Astrocyte of the cerebellum (primary cell): ENCODE results near the gene FBXO21.

ENCODE experiments used
- DNase-seq: peaks from one replicate; pipeline ENCODE4 v3.0.0-alpha.2; 2011; ENCODE audit warnings: low read depth
- H3K4me3 ChIP-seq: 2 replicates; pipeline ENCODE4 v1.5.1; 2011; ENCODE audit warnings: mild to moderate bottlenecking, low read depth, low read length, moderate library complexity
- in situ Hi-C: cut with HindIII; loops from 2 replicates; pipeline ENCODE4 v1.10.0; 2017; ENCODE audit warnings: low sequenced_read_pairs
- TF ChIP-seq, protein P1 (sequence below): IDR thresholded peaks from 2 replicates; pipeline ENCODE4 v1.5.1; 2012; ENCODE audit warnings: low read length, low read depth, moderate library complexity, mild to moderate bottlenecking; ENCODE audit errors: missing control alignments

FBXO21 gene

DNA sequence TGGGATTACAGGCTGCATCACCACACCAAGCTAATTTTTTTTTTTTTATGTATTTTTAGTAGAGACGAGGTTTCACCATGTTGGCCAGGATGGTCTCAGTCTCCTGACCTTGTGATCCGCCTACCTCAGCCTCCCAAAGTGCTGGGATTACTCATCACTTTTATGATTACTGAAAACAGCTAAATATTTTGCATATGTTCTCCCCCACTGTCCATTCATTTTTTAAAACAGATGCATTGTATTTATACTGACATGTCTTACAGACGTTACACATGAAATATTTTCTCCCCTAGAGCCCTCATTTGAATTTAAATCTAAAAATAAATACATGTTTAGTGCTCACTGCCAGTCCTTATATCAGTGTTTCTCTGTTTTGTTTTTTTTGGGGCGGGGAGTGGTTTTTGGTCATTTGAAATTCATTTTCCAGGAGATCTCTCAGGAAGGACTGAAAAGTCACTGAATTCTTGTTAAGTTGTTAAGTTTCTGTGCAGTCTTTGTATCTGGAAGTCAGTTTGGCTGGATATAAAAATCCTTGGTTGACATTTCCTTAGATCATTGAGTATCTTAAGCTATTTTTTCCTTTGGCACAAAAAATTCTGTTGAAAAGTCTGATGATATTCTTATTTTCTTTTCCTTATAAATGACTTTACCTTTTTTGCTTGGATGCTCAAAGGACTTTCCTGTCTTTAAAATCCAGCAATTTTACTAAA lies 9.4 kb downstream of the FBXO21 start:
- in situ Hi-C loops, result no loop called here
- TF ChIP-seq, protein P1, sequence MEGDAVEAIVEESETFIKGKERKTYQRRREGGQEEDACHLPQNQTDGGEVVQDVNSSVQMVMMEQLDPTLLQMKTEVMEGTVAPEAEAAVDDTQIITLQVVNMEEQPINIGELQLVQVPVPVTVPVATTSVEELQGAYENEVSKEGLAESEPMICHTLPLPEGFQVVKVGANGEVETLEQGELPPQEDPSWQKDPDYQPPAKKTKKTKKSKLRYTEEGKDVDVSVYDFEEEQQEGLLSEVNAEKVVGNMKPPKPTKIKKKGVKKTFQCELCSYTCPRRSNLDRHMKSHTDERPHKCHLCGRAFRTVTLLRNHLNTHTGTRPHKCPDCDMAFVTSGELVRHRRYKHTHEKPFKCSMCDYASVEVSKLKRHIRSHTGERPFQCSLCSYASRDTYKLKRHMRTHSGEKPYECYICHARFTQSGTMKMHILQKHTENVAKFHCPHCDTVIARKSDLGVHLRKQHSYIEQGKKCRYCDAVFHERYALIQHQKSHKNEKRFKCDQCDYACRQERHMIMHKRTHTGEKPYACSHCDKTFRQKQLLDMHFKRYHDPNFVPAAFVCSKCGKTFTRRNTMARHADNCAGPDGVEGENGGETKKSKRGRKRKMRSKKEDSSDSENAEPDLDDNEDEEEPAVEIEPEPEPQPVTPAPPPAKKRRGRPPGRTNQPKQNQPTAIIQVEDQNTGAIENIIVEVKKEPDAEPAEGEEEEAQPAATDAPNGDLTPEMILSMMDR, result no peak
- H3K4me3 ChIP-seq, result no peak overlapping the region
- DNase-seq, result no peak

DNA sequence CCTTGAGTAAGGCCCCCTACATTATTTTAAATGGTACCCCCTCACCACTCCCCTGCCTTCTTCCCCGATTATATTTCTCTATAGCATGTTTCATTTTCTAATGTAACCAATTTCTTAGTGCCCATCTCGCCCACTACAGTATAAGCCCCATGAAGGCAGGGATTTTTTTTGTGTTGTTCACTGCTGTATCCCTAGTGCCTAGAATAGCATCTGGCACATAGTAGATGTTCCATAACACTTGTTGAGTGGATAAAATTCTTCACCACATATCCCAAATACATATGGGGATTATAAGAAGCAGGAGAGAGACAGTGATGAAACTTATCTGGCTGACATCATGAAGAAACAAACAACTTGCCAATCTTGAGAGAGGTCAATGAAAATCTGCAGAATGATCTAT lies 11.5 kb downstream of the FBXO21 start:
- H3K4me3 ChIP-seq, result no peak overlapping the region
- DNase-seq, result no peak
- in situ Hi-C loops, result no loop called here
- TF ChIP-seq, protein P1, result no peak

DNA sequence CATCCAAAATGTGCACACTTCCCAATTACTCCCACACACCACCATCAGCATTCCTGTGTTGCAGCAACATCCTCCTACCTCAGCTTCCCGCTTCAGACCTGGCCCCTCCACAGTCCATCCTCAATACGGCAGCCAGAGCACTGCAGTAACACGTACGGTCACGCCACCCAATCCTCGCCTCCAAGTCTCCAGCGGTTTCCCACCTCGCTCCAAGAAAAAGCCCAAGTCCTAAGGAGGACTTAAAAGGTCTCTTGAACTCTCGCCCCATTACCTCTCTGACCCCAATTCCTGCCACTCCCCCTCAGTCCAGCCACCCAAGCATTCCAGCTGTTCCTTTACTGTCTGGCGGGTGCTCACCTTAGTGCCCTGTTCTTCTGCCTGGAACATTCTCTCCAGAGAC lies 12.0 kb downstream of the FBXO21 start:
- TF ChIP-seq, protein P1, result no peak
- no peak overlapping the region for H3K4me3 ChIP-seq
- DNase-seq, result no peak
- in situ Hi-C loops, result no loop called here

DNA sequence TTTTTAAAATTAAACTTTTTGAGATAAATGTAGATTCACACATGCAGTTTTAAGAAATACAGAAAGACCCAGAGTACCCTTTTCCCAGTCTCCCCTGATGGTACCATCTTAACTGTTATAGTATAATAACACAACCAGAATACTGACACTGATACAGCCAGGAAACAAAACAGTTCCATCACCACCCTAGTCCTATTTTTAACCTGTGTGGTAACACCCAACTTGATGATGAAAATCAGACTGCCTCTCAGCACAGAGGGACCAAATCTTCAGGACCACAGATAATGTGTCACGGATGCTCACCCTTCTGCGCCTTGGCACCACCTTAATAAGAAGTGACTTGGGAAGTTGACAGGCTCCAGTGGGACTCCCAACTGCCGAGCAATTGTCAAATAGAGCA lies 18.1 kb downstream of the FBXO21 start:
- no peak overlapping the region for H3K4me3 ChIP-seq
- no peak for DNase-seq
- TF ChIP-seq, protein P1, result no peak
- in situ Hi-C loops, result no loop called here

DNA sequence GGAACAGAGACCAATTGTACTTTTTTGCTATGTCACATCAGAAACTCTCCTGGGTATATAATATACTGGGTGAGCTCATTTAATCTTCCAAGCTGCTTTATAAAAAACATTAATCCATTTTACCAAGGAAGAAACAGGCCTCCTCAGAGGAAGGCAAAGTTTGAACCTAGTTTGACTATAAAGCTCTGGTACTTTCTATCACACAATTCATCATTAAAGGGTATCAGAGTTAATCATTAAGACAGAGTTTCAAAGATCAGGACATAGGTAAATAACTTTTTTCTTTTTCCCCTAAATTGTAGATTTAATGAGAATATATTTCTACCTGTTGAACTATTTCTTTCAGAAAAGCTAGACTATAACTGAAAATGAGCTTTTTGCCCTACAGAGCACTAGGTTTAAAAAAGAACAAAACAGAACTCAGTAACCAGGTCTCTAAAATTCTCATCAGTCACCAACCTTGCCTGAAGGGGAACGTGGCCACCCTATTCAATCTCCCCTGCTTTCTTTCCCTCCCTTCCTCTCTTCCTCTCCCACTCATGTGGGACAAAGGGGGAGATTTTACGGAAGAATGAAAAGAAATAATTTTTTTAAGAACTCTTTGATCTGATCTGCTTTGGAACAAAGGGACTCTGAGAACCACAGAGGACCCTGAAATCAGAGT lies 18.6 kb downstream of the FBXO21 start:
- DNase-seq, result no peak
- in situ Hi-C loops, result no loop called here
- H3K4me3 ChIP-seq, result no peak overlapping the region
- TF ChIP-seq, protein P1, result no peak

DNA sequence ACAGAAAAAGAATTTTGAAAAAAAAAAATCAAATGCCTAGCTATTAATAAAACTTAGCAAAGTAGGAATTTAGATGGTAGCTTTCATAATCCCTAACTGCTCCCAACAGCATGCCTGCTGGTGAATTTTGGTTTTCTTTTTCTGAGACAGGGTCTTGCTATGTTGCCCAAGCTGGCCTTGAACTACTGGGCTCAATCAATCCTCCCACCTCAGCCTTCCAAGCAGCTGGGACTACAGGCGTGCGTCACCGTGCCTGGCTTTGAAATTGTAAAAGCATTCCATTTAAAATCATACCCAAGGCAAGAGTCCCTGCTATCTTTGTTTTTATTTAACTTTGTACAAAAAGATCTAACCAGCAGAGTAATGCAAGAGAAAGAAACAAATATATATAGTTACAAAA lies 20.7 kb downstream of the FBXO21 start:
- TF ChIP-seq, protein P1, result no peak
- no peak overlapping the region for H3K4me3 ChIP-seq
- in situ Hi-C loops, result no loop called here
- DNase-seq, result no peak
